Stimulated activated naive CD4-positive, alpha-beta T cell treated with Interleukin-2 at 50 U/mL for 16 hours (primary cell): ENCODE results near the gene BLTP2.

ENCODE experiments used
- DNase-seq: peaks from one replicate; lab custom pipeline; 2025; lab: John Stamatoyannopoulos, UW

BLTP2 gene

DNA sequence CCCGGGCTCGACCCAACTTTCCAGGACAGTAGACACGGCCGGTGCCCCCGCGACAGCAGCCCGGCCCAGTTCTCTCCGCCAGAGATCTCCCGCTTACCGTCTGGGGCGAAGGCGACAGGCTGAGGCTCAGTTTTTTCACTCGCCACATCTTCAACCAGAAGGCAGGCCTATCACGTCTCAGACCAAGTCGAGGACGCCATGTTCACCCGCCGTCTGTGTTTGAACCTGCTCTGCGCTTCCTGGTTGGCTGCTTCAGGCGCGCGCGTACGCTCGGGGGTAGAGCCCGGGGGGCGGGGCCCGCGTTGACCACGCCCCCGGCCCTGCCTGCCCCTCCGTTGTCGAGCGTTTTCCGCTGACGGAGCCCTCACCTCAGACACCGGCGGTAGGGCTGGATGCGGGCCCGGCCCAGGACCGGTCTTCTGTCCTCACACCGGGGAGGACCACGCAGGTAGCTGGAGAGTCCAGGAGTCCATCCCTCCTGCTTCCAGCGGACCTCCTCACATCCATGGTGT, 46.1 kb downstream of the BLTP2 start, which contains the start of gene SPAG5:
Gene SPAG5 (minus strand): TSS at position 227 of the 512 bp plus-strand sequence. CDS start 79 bp downstream, at position 148.
- peak; percentile 91 for DNase-seq

DNA sequence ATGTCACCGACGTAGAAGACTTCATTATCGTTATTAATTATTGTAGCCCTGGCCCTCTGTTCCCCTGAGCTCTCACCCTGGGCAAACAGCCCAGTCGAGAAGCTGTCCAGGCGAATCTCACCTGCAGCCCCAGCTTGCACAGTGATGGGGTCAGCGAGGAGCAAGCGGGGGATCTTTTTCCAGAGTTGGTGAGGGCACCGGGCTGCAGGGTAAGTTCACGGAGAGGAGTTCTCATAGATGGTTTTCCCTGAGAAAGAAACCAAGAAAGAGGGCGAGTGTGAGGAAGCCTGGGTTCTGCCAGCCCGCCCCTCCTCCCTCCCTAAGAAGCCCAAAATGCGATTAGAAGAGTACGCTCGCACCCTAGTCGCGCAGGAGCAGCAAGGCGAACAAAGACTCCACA, 46.6 kb downstream of the BLTP2 start:
- no peak for DNase-seq

DNA sequence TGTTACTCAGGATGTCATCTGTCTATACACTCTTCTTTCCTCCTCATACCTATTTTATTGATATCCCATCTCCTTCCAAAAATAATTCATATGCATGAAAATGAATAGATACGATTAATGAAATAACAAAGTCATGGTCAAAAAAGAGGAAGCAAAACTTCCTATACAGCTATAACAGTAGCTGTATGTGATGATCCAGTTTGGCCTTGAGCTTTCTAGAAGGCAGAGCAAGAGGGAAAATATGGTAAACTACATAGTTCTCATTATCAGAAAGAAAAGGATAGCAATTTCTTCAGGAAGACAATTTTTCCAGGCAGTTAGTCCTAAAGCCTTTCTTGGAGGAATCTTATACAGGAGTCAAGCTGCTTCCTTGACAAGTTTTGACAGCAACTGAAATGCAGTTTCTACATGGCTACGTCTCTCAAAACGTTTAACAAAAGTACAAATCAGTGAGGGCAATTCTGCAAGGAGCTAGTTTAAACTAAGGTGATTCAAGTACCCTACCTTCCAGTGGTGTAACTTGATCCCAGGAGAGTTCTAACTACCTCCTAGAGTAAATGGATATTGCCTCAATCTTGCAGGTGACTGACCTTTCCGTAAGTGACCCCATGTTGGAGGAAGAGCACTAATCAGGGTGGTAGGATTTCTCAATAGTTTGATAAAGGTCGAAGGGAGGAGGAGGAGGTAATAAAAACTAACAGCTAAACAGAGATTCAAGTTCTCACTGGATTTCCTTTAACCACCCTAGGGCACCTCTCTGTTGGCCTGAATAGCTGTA, 47.2 kb downstream of the BLTP2 start:
- DNase-seq, result no peak
